GM21825 (cell line): ENCODE measurements around the gene PPP2R2D.
"Not testable (repeated sequence)": the region's sequence is repeated elsewhere in the genome, so short reads cannot be mapped to it uniquely, and the experiment has no call there.

Source experiments
- ATAC-seq: cut with Tn5 transposase; IDR thresholded peaks from one replicate; pipeline ENCODE4 v1.9.1; 2021; ENCODE audit warnings: mild to moderate bottlenecking, moderate library complexity; ENCODE audit not compliant: unreplicated experiment

Gene PPP2R2D

GRCh38 chr10:131905603-131906268 is 4.9 kb downstream of the PPP2R2D start:
- ATAC-seq: no peak

- no peak for ATAC-seq
Measured at GRCh38 chr10:131906269-131906639, 5.4 kb downstream of the PPP2R2D start.

- ATAC-seq: no peak
Measured at GRCh38 chr10:131907679-131908078, 6.9 kb downstream of the PPP2R2D start.

- no peak for ATAC-seq
Measured at GRCh38 chr10:131908151-131908550, 7.3 kb downstream of the PPP2R2D start.

GRCh38 chr10:131909014-131909808 is 8.4 kb downstream of the PPP2R2D start:
- no peak for ATAC-seq

- ATAC-seq: no peak
Measured at GRCh38 chr10:131909929-131910328, 9.1 kb downstream of the PPP2R2D start.

- ATAC-seq: no peak
Measured at GRCh38 chr10:131910663-131911314, 10.0 kb downstream of the PPP2R2D start.

- ATAC-seq: no peak
Measured at GRCh38 chr10:131911451-131911850, 10.6 kb downstream of the PPP2R2D start.

GRCh38 chr10:131912620-131913019 is 11.8 kb downstream of the PPP2R2D start:
- ATAC-seq: no peak

- ATAC-seq: no peak
Measured at GRCh38 chr10:131915484-131915883, 14.7 kb downstream of the PPP2R2D start.

GRCh38 chr10:131915990-131916766 is 15.4 kb downstream of the PPP2R2D start:
- no peak for ATAC-seq

GRCh38 chr10:131916767-131917160 is 16.0 kb downstream of the PPP2R2D start:
- ATAC-seq: not testable (repeated sequence)

GRCh38 chr10:131917496-131917895 is 16.7 kb downstream of the PPP2R2D start:
- ATAC-seq: not testable (repeated sequence)

- not testable (repeated sequence) for ATAC-seq
Measured at GRCh38 chr10:131919461-131919860, 18.7 kb downstream of the PPP2R2D start.

GRCh38 chr10:131920151-131920550 is 19.3 kb downstream of the PPP2R2D start:
- no peak for ATAC-seq

GRCh38 chr10:131920693-131921092 is 19.9 kb downstream of the PPP2R2D start:
- peak; percentile 19 for ATAC-seq

- peak; percentile 81 for ATAC-seq
Measured at GRCh38 chr10:131921184-131921583, 20.4 kb downstream of the PPP2R2D start.

- no peak for ATAC-seq
Measured at GRCh38 chr10:131923038-131923756, 22.4 kb downstream of the PPP2R2D start.

- ATAC-seq: no peak
Measured at GRCh38 chr10:131925011-131925649, 24.3 kb downstream of the PPP2R2D start.

GRCh38 chr10:131925716-131926115 is 24.9 kb downstream of the PPP2R2D start:
- ATAC-seq: no peak
